GM18499 (cell line): Measurements from ENCODE around the gene LANCL2.
A peak's percentile ranks its signal among the peaks of the same experiment; 100 is the strongest.
"Not testable (repeated sequence)": the region's sequence is repeated elsewhere in the genome, so short reads cannot be mapped to it uniquely, and the experiment has no call there.

Experiments used
- ATAC-seq: cut with Tn5 transposase; IDR thresholded peaks from one replicate; pipeline ENCODE4 v1.9.1; 2021; ENCODE audit warnings: moderate number of reproducible peaks; ENCODE audit not compliant: insufficient read depth, unreplicated experiment

The LANCL2 gene

GRCh38 chr7:55365205-55365674 lies at the start of gene LANCL2:
Gene LANCL2, plus strand, starts transcription at chr7:55365337. Its CDS starts 689 bp downstream, at chr7:55366026.
- peak; percentile 29 for ATAC-seq

GRCh38 chr7:55325371-55325792 lies 39.8 kb upstream of the LANCL2 start:
- ATAC-seq: no peak

GRCh38 chr7:55326081-55326835 lies 38.9 kb upstream of the LANCL2 start:
- ATAC-seq: no peak

GRCh38 chr7:55326945-55327626 lies 38.1 kb upstream of the LANCL2 start:
- ATAC-seq: no peak

- no peak for ATAC-seq
These were observed 30.0 kb upstream of the LANCL2 start for GRCh38 chr7:55335151-55335550.

GRCh38 chr7:55335786-55336185 lies 29.4 kb upstream of the LANCL2 start:
- ATAC-seq: no peak

GRCh38 chr7:55336540-55336939 lies 28.6 kb upstream of the LANCL2 start:
- no peak for ATAC-seq

- ATAC-seq: no peak
These were observed 25.8 kb upstream of the LANCL2 start for GRCh38 chr7:55339033-55340000.

- no peak for ATAC-seq
These were observed 22.8 kb upstream of the LANCL2 start for GRCh38 chr7:55342216-55342871.

- ATAC-seq: no peak
These were observed 21.9 kb upstream of the LANCL2 start for GRCh38 chr7:55343002-55343781.

- no peak for ATAC-seq
These were observed 21.1 kb upstream of the LANCL2 start for GRCh38 chr7:55343860-55344606.

- ATAC-seq: no peak
These were observed 20.3 kb upstream of the LANCL2 start for GRCh38 chr7:55344840-55345239.

- no peak for ATAC-seq
These were observed 19.8 kb upstream of the LANCL2 start for GRCh38 chr7:55345292-55345691.

- ATAC-seq: no peak
These were observed 16.6 kb upstream of the LANCL2 start for GRCh38 chr7:55348502-55348901.

GRCh38 chr7:55349121-55349520 lies 16.0 kb upstream of the LANCL2 start:
- no peak for ATAC-seq

GRCh38 chr7:55350281-55350680 lies 14.9 kb upstream of the LANCL2 start:
- ATAC-seq: no peak

- no peak for ATAC-seq
These were observed 13.9 kb upstream of the LANCL2 start for GRCh38 chr7:55351263-55351662.

- ATAC-seq: not testable (repeated sequence)
These were observed 12.2 kb upstream of the LANCL2 start for GRCh38 chr7:55352947-55353273.

- no peak for ATAC-seq
These were observed 4.7 kb upstream of the LANCL2 start for GRCh38 chr7:55360486-55360885.
